Stimulated activated naive B cell treated with anti-CD40 and anti-IgM and Interleukin-4, amounts not matched to agents 10 μg/mL and 1 μg/mL and 100 μg/mL, for 72 hours (primary cell): ENCODE data around the gene AKT2.

Experiments used
- ATAC-seq, 2 donors: fragments of 150-1000 bp; cut with Tn5 transposase; replicated peaks; 2 replicates each; pipeline ENCODE4 v1.10.0; 2021; ENCODE audit warnings: moderate library complexity in 1 of 2
- DNase-seq: peaks from one replicate; pipeline ENCODE4 v3.0.0; 2021
- H3K27ac Mint-ChIP-seq: one replicate; pipeline ENCODE4 v1.8.0; 2022; ENCODE audit warnings: mild to moderate bottlenecking, mixed read lengths
- H3K27me3 Mint-ChIP-seq, 2 donors: one replicate each; pipeline ENCODE4 v1.8.0; 2022; ENCODE audit warnings: mixed read lengths in 2 of 2
- H3K36me3 Mint-ChIP-seq, 2 donors: one replicate each; pipeline ENCODE4 v1.8.0; 2022; ENCODE audit warnings: mixed read lengths in 2 of 2, mild to moderate bottlenecking in 1 of 2
- H3K4me1 Mint-ChIP-seq, 2 donors: one replicate each; pipeline ENCODE4 v1.8.0; 2022; ENCODE audit warnings: mixed read lengths in 2 of 2, mild to moderate bottlenecking in 1 of 2
- H3K4me3 Mint-ChIP-seq, 2 donors: one replicate each; pipeline ENCODE4 v1.8.0; 2022; ENCODE audit warnings: mild to moderate bottlenecking in 2 of 2, mixed read lengths in 2 of 2, moderate library complexity in 1 of 2
- H3K9me3 Mint-ChIP-seq, 2 donors: one replicate each; pipeline ENCODE4 v1.8.0; 2022; ENCODE audit warnings: mixed read lengths in 2 of 2, mild to moderate bottlenecking in 1 of 2

AKT2 gene

DNA sequence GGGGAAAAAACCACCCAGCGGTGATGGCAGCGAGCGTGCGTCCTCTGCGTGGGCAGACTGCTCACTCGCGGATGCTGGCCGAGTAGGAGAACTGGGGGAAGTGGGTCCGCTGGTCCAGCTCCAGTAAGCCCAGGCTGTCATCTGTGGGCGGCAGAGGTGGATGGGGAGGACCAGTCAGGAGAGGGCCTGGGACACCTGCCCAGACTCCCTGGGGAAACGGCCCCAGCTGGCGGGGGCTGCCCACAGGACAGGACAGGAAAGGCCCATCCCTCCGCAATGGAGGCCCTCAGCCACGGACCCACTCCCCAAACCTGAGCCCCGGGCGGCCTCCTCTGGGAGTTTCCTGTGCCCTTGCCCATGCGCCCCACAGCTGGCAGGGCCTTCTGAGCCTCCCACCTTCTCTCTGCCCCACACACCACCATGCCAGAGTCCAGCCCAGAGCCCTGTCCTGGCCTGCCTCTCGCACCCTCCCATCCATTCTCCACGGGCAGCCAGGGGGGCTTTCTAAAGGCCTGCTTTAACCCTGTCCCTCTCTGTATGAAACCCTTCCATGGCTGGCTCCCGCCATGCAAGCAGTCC lies 51.2 kb downstream of the AKT2 start:
- peak overlapping the region; percentile 33 for H3K27ac Mint-ChIP-seq
- ATAC-seq (no peak), DNase-seq (no peak)
- H3K27me3 Mint-ChIP-seq: no peaks in the 10 kb centered on the region
- peaks cover 41 to 45% of the 10 kb centered on the region in 2 donors for H3K36me3 Mint-ChIP-seq
- no peaks in the 10 kb centered on the region for H3K9me3 Mint-ChIP-seq
- H3K4me3 Mint-ChIP-seq: no peak overlapping the region
- peaks cover 8 to 11% of the 10 kb centered on the region in 2 donors for H3K4me1 Mint-ChIP-seq

DNA sequence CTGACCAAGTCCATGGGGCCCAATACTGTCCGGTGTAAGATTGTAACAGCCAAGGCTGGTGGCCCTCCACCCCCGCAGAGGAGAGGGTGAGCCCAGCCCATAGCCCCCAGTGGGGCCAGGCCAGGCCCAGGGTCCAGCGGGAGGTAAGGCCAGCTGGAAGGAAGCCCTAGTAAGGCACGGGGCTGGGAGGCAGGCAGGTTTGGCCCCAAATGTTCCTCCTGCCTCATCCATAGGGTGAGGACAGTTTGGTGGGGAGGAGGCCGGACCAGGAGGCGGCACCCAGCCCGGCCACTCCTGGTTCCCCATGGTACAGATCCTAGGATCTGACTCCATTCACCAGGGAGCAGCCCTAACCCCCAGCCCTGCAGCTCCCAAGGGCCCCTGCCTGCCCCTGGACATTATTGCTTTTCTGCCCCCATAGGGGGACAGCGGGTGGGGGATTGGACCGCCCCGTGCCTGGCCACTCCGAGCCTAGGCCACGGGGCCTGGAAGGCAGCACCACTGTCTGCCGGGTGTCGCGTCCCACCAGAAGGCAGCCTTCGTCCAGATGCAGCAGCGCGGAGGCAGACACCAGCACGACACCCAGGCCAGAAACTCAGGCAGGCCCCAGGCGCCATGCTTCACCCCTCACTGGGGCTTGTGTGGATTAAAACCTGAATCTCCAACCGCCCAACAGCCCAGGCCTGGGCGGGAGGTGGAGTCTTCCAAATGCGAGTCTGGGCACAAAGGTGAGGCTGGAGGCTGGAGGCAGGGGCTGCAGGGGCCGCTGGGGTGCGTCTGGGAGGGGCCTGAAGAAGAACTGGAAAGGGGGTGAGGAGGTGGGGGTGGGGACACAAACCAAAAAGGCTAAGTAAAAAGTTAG lies 52.0 kb downstream of the AKT2 start:
- Mint-ChIP-seq H3K4me1 (peaks cover 8 to 11% of the 10 kb centered on the region in 2 donors), H3K36me3 (peaks cover 35 to 43% of the 10 kb centered on the region in 2 donors), H3K9me3 (no peaks in the 10 kb centered on the region), H3K27ac (no peak overlapping the region), H3K4me3 (no peak overlapping the region), H3K27me3 (no peaks in the 10 kb centered on the region)
- ATAC-seq (no peak), DNase-seq (no peak)

DNA sequence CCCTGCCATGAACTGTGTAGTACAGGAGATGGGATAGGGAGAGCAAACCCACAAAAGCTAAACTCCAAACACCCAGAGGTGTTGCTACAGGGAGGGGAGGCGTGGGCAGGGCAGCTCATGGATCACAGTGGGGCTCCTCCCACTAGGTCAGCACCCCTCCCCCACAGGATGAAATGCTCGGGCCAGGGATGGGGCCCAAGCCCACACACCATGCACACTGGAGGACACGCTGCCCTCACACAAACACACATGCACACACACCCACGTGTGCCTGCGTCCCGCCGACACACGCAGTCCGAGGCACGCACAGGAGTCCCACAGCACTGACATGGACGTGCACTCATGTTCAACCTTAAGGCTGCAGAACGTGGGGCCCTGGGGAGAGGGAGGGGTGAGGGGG lies 52.7 kb downstream of the AKT2 start:
- Mint-ChIP-seq H3K9me3 (no peaks in the 10 kb centered on the region), H3K36me3 (peaks cover 31 to 38% of the 10 kb centered on the region in 2 donors), H3K27me3 (peaks cover 0 to under 1% of the 10 kb centered on the region in 2 donors), H3K4me3 (no peak overlapping the region), H3K4me1 (peaks cover 8 to 11% of the 10 kb centered on the region in 2 donors), H3K27ac (no peak overlapping the region)
- ATAC-seq: no peak
- no peak for DNase-seq

DNA sequence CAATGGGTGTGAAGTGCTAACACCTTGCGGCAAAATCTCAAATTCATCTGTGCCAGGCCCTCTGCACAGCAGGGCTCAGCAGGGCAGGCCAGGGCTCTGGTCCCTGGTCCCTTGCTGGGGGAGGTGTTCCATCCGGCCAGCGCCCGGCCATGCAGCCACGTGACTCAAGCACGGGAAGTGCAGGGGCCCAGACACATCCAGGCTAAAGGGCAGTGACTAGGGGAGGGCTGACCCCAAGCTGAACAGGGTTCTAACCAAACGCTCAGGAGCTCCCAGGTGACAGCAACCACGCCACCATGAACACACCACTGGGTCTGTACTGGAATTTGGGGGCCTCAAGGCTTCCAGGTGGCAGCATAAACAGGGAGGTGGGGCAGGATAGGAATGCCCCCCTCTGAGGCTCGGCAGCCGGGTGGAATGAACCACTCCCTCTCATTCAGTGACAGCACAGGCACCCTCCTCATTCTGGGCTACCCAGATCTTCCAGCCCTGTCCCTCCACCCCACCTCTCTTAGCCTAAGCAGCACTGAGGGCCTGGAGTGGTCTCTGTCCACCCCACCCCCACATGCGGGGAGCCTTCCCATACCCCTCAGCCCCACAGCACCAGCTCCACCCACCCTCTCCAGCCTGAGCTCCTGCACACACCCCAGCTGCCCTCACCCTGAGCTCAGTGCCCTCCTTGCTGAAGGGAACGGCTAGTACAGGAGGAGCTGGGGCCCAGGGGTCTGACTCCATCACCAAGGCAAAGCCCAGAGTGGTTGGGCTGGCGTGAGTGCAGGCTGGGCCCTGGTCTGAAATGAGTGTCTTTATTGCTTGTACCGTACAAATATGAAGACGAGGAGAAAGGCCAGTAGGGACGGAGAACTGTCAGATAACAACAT lies 53.4 kb downstream of the AKT2 start:
- Mint-ChIP-seq H3K27me3 (peaks cover 6 to 7% of the 10 kb centered on the region in 2 donors), H3K4me1 (peaks cover 10 to 14% of the 10 kb centered on the region in 2 donors), H3K27ac (peak overlapping the region; percentile 67), H3K36me3 (peaks cover 25 to 34% of the 10 kb centered on the region in 2 donors), H3K4me3 (no peak overlapping the region), H3K9me3 (no peaks in the 10 kb centered on the region)
- DNase-seq: no peak
- ATAC-seq: no peak

DNA sequence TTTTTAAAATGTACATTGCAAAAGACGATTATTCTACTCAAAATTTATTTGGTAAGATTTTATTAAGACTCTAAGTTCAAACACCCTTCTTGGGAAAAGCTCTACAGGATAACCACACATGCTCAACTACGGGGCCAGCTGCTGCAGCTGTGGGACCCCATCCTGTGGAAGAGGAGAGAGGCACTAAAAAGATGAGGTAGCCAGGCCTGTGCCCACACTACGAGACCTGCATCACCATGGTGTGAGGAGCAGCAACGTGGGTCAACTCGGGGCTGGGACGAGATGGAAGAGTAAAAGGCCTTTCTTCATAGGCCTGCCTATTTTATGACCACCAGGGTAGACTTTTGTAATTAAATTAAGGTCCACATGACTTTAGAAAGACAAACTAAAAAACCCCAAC lies 54.1 kb downstream of the AKT2 start:
- Mint-ChIP-seq H3K4me1 (peaks cover 15 to 21% of the 10 kb centered on the region in 2 donors), H3K36me3 (peaks cover 18 to 31% of the 10 kb centered on the region in 2 donors), H3K4me3 (no peak overlapping the region), H3K27me3 (peaks cover 13% of the 10 kb centered on the region in 2 donors), H3K27ac (peak overlapping the region; percentile 47), H3K9me3 (no peaks in the 10 kb centered on the region)
- DNase-seq: no peak
- ATAC-seq: no peak

DNA sequence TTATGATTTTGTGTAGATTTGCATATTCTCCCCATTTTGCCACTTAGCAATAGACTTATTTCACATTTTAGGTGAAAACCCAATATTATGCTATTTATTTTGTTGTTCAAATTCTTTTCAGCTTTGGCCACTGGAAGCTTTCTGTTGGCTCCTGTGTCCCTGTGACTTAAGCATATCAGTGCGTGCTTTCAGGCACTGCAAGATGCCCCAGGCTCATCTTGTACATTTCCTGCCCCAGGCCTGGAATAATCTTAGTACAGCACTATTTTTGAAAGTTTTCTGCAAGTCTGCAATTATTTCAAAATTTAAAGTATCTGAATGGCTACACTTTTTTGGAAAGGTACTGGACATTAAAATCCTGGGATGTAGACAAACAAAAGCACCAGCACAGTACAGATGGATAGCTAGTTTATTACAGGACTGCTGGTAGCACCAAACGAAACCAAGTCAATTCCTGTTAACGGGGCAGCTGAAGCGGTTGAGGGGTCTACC lies 55.2 kb downstream of the AKT2 start:
- H3K27ac Mint-ChIP-seq: no peak overlapping the region

DNA sequence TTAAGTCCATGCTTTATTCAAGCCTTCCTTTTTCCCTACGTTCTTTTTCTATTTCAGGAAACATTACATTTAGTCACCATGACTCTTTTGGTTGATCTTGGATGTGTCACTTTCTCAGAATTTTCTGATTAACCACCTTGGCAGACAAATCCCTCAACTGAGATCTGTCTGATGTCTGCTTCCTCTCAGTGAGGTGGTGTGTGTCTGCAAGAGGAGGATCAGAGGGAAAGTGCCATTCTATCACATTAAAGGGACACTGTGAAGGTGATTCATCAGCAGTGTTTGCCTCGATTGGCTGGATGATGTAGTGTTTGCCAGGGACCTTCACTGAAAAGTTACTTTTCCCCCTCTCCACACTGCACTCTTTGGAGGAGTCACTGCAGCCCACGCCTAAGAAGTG lies 55.7 kb downstream of the AKT2 start:
- H3K9me3 Mint-ChIP-seq: peaks cover 0 to 1% of the 10 kb centered on the region in 2 donors
- DNase-seq (no peak), ATAC-seq (peak; percentile 21 to 26)
- peaks cover 28 to 29% of the 10 kb centered on the region in 2 donors for H3K27me3 Mint-ChIP-seq
- no peak overlapping the region for H3K4me3 Mint-ChIP-seq
- peaks cover 23 to 29% of the 10 kb centered on the region in 2 donors for H3K4me1 Mint-ChIP-seq
- H3K36me3 Mint-ChIP-seq: peaks cover 9 to 25% of the 10 kb centered on the region in 2 donors
- H3K27ac Mint-ChIP-seq: no peak overlapping the region

More for the DNA sequence above, 55.2 kb downstream of the AKT2 start:
- ATAC-seq (no peak), DNase-seq (no peak)
- Mint-ChIP-seq H3K4me3 (no peak overlapping the region), H3K9me3 (peaks cover 0 to 1% of the 10 kb centered on the region in 2 donors), H3K27me3 (peaks cover 23 to 24% of the 10 kb centered on the region in 2 donors), H3K36me3 (peaks cover 14 to 30% of the 10 kb centered on the region in 2 donors), H3K4me1 (peaks cover 23 to 29% of the 10 kb centered on the region in 2 donors)

DNA sequence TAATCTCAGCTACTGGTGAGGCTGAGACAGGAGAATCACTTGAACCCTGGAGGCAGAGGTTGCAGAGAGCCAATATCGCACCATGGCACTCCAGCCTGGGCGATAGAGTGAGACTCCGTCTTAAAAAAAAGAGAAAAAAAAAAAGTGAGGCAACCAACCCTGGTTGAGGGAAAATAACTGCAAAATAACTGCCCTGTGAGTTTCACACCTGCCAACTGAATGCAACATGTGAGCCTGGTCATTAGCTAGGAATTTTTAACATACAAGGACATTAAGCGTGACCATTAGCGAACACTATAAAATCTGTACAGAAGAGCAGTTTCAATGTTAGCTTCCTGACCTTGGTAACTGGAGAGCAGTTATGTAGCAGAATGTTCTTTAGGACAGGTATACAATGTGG lies 56.3 kb downstream of the AKT2 start:
- Mint-ChIP-seq H3K27ac (peak overlapping the region; percentile 87), H3K27me3 (peaks cover 33 to 35% of the 10 kb centered on the region in 2 donors), H3K4me1 (peaks cover 21 to 29% of the 10 kb centered on the region in 2 donors), H3K36me3 (peaks cover 4 to 20% of the 10 kb centered on the region in 2 donors), H3K9me3 (peaks cover 0 to 1% of the 10 kb centered on the region in 2 donors), H3K4me3 (no peak overlapping the region)
- ATAC-seq: no peak
- DNase-seq: no peak

DNA sequence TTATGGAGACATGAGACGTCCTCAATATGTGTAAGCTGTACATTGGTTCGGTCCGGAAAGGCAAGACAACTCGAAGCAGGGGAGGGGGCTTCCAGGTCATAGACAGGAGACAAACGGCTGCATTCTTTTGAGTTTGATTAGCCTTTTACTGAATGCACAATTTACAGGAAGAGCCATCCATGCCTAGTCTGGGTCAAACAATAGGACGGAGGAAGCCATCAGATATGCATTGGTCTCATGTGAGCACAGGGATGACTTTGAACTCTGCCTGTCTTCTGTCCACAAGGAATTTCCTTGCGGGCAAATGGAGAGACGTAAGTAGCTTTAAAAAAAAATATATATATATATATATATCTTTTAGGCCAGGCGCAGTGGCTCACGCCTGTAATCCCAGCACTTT lies 56.8 kb downstream of the AKT2 start:
- Mint-ChIP-seq H3K27ac (no peak overlapping the region), H3K27me3 (peaks cover 33 to 36% of the 10 kb centered on the region in 2 donors), H3K4me3 (no peak overlapping the region), H3K4me1 (peaks cover 21 to 29% of the 10 kb centered on the region in 2 donors), H3K9me3 (peaks cover 0 to 1% of the 10 kb centered on the region in 2 donors), H3K36me3 (peaks cover 4 to 16% of the 10 kb centered on the region in 2 donors)
- no peak for ATAC-seq
- DNase-seq: no peak

DNA sequence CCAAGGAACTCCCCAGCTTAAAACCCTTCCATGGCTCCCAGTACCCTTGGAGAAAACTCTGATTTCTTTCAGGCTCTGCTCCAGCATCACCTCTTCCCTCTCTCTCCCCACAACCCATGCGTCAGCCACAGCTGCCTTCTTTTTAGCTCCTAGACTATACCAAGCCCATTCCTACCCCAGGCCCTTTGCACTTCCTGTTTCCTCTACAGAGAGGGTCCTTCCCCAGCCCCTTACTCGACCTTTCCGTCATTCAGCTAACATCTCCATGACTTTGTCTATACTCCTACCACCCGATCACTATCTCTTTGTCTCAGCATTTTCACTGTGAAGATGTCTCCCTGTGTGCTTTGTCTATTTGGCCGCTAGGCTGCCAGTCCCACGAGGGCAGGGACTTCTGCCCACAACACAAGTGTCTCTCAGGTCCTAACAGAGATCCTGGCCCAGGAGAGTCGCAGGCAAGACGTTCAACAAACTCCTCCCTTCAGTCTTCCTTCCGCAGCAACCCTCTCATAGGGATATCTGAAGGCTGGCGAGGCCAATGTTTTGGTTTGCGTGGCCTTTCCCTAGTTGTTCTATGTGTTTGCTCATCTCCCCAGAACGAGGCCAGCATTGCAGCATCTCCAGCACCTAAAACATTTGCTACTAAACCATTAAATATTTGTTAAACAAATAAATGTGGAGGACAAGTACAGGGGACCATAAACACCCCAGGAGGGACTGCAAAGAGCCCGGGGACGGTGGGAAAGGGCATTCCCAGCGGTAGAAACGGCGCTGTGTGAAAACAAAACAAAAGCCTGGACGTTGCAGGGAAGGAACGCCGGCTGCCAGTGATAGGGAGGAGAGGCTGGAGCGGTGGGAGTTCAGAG lies 59.5 kb downstream of the AKT2 start:
- no peak for ATAC-seq
- peak overlapping the region; percentile 61 to 71 for H3K4me3 Mint-ChIP-seq
- H3K4me1 Mint-ChIP-seq: peaks cover 21 to 33% of the 10 kb centered on the region in 2 donors
- H3K27me3 Mint-ChIP-seq: peaks cover 40 to 44% of the 10 kb centered on the region in 2 donors
- H3K27ac Mint-ChIP-seq: no peak overlapping the region
- peaks cover 5 to 7% of the 10 kb centered on the region in 2 donors for H3K9me3 Mint-ChIP-seq
- no peak for DNase-seq
- H3K36me3 Mint-ChIP-seq: peaks cover 3 to 11% of the 10 kb centered on the region in 2 donors

DNA sequence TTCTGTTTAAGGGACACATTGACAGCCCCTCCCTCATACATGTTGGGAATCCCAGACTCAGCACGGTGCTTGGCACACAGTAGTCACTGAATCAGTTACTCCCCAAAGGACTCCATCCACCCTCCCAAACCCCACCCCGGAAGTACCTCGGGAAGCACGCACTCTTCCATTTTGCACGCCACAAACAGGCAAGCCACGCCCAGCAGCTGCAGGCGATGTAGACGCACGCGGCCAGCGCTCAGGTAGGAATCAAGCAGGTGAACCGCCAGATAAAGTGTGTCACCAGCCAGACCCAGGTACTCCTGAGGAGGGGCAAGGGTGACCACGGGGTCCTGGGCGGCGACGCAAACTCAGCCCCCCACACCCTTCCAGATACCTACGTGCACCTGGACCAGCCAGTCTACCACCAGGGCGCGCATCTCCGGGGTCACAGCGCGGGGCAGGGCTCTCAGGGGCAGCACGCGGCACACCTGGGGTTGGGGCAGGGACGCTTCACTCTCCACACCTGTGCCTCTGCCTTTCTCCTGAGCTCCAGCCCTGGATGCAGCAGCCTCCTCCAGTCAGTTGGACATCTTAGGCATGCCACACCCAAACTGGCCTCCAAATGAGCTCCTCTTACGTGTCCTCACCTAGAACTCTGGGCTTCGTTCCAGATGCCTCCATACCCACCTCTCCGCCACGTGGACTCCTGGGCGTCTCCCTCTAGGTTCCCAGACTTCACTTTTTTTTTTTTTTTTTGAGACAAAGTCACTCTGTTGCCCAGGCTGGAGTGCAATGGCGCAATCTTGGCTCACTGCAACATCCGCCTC lies 60.6 kb downstream of the AKT2 start:
- ATAC-seq: no peak
- no peak overlapping the region for H3K4me3 Mint-ChIP-seq

DNA sequence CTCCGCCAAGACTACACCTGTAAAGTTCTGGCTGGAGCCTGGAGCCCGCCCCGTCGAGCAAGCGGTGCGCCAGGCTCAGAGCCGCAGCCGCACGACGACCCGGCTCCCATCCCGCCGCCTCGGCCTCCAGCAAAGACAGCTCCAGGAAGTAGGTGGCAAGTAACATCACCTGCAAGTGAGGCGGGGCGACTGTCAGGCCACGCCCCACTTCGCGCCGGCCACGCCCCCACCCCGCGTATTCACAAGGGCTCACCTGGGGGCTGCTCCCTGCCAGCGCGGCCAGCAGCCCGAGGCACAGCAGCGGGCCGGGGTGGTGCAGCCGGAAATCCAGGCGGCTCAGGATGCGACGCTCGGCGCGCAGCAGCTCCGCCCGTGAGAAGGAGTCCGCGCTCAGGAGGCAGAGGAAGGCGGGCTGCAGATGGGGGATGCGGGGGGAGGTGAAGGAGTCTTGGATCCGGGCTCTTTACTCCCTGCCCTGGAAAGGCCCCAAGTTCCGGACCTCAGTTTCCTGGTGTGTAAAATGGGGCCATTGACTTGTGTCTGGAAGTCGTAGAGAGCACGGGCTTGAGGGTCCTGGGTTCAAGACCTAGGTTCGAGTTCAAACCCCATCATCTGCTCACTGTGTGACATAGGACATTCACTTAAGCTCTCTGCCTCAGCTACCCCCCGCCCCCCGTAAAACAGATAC lies 61.9 kb downstream of the AKT2 start:
- Mint-ChIP-seq H3K4me3 (no peak overlapping the region), H3K4me1 (peaks cover 21 to 45% of the 10 kb centered on the region in 2 donors), H3K36me3 (peaks cover 3 to 11% of the 10 kb centered on the region in 2 donors), H3K27me3 (peaks cover 55 to 67% of the 10 kb centered on the region in 2 donors), H3K27ac (no peak overlapping the region), H3K9me3 (peaks cover 5 to 7% of the 10 kb centered on the region in 2 donors)
- no peak for DNase-seq
- ATAC-seq: no peak

More for the DNA sequence above, 60.6 kb downstream of the AKT2 start:
- no peak for DNase-seq
- Mint-ChIP-seq H3K9me3 (peaks cover 5 to 7% of the 10 kb centered on the region in 2 donors), H3K4me1 (peaks cover 24 to 33% of the 10 kb centered on the region in 2 donors), H3K27ac (no peak overlapping the region), H3K36me3 (peaks cover 3 to 11% of the 10 kb centered on the region in 2 donors), H3K27me3 (peaks cover 46 to 54% of the 10 kb centered on the region in 2 donors)
